NCI-H2081 (cell line): ENCODE data around the gene UNC13A.

Experiments
- DNase-seq, 2 experiments: peaks; one replicate each; lab custom pipeline; 2025; lab: John Stamatoyannopoulos, UW

Gene UNC13A

DNA sequence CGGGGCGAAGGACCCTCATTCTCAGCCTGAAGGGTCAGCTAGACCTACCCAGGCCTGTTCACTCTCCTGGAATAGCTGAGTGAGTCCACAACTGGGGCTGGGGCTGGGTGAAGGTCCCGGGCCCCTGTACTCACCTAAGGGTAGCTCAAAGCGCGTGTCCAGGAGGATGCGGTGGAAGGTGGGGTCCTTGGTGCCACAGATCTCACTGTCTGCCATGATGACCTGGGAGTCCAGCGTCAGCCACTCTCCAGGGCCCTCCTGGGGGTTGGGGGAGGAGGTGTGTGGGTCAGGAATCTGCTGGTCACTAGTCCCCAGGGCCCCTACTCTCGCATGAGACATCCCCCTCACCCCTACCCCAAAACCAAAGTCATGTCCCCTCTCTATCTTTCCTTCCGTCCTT lies 18.7 kb downstream of the UNC13A start:
- DNase-seq: no peak

DNA sequence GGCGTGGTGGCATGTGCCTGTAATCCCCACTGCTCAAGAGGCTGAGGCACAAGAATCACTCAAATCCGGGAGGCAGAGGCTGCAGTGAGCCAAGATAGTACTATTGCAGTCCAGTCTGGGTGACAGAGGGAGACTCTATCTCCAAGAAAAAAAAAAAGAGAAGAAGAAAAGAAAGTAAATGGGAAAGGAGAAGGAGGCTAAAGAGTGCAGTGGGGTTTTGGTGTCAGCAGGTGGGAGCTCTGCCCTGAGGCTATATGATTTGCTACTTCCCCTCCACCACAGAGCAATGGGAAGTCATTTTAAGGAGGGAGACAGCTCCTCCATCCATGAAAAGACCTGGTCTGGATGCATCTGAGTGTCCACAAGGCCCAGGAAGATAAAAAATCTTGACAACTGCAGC lies 23.1 kb downstream of the UNC13A start:
- no peak for DNase-seq

DNA sequence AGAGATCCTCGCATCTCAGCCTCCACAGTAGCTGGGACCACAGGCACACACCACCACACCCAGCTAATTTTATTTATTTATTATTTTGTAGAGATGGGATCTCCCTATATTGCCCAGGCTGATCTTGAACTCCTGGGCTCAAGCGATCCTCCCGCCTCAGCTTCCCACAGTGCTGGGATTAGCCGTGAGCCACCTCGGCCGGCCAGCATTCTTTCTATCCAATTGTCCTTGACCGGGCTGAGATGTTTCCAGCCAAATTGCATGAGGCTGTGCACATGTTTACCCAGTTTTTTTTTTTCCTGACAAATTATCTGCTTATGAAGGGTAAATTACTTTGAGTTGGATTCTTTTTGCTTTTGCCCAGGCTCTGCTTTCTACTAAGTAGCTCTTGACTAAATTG lies 28.2 kb downstream of the UNC13A start:
- no peak for DNase-seq

DNA sequence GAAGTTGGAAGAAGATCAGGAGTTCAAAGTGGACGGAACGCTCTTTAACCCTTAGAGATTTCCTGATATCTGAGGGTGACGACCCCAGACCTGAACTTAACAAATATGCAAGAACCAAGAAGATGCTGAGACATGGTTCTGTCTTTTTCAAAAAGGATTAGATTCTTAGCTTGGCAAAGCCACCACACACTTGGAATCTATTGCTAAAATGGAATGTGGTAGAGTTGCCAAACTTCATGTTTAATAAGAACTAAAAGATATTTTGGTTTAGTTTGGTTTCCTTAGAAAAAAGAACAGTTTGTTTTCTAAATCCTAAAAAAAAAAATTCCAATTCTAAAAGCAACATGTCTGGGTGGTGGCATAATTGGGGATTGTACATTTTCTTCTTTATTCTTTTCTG lies 29.5 kb downstream of the UNC13A start:
- no peak for DNase-seq

DNA sequence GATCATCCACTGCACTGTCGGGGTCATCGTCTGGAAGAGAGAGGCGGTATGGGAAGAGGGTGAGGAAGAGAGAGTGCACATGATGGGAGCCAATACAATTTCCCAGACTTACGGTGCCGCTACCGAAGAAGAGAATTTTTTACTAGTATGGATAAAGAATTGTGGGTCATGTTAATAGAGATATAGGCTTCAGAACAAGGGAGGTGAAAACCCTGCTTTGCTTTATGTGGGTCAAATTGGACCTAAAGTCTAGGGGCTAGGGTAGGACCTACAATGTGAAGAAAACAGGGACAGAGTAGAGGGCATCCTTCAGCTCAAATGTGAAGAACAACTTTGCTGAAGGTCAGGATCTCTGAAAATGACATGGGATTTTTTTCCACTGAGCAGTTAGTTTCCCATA lies 29.9 kb downstream of the UNC13A start:
- no peak for DNase-seq

DNA sequence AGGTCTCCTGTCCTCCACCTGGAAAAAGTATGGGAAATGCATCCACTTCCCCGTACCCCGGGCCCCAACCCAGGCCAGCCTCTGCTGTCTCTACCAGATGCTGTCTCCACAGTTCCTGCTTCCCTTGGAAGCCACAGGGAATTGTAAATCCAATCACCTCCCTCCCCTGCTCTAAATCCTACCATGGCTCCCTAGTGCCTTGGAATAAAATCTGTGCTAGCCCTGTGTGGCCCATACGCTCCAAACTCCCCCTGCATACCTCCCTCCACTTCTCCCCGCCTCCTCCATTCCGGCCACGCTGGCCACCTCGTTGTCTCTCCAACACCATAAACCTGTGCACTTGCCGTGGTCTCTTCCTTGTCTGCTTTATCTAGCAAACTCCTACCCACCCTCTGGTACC lies 31.2 kb downstream of the UNC13A start:
- no peak for DNase-seq

DNA sequence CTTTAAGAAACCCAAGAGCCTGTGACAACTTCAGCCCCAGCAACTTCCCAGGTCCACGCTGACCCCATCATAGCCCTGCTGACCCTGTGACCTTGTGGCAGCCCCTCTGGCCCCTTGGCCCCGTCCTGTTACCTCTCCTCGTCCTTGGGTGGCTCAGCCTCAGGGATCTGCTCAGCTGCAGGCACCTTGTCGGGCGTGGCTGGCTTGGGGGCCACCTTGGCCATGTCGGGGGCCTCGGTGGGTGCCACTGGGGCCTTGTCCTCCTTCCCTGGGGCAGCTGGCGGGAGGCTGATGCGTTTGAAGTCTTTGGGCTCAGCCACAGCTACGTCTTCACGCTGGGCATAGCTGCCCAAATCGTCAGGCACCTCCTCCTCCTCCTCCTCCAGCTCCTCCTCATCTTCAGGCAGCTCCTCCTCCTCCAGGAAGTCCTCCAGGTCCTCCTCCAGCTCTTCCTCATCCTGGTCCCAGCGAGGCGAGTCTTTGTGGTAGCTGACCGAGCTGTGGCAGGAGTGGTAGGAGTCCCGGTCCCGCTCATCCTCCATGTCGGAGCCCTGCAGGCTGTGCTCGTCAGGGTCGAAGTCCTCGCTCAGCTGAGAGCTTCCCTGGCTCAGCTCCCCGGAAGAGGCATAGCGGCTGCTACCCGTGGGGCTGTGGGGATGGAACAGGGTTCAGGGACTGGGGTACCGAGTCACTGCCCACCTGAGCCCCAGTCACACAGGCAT lies 32.2 kb downstream of the UNC13A start:
- DNase-seq: no peak

DNA sequence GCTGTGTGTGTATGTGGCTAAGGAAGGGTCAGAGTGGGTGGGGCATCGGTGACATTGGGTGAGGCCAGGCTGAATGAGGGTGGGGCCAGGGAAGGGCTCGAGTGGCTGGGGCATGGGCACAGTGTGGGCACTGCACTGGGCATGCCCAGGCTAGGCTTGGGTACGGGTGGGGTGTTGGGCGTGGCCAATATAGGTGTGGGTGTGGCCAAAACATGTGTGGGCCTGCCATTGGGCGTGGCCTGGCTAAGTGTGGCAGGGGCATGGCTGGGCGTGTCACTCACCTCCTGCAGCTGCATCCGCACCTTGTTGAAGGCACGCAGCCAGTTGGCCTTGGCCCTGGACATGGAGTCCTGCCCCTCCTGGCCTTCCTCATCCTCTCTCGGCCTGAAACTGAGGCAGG lies 33.2 kb downstream of the UNC13A start:
- DNase-seq: no peak

DNA sequence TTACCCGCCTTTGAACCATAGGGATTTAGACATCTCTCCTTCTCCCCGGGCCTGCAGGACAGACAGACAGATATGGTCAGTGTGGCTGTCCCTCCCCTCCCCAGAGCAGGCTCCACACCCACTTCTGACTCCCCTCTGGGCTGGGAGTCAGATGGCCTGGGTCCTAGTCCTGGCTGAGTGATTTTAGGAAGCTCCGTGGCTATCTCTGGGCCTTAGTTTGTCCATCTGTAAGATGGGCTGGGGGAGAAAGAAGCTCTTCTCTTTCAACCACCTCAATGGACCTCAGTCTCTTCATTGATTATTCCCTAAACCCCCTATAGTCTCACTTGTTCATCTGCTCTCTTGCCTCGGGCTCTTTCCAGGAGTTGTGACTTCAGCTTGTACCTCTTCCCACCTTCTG lies 35.5 kb downstream of the UNC13A start:
- no peak for DNase-seq

DNA sequence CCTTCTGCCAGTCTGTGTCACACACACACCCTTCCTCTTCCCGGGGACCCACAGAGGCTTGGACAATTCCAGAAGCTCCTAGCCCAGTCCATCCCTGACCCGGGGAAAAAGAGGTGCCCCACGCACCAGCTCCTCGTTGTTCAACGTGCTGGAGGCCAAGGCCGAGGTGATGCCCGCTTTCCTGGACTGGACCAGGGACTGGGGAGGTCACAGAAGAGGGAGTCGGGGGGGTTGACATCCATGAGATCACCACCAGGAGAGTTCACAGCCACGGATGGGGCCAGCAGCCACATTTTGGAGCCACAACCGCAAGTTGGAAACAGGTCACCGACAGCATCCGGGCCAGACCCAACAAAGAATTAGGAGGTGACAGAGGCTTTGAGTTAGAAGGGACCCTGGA lies 39.4 kb downstream of the UNC13A start:
- DNase-seq: no peak

DNA sequence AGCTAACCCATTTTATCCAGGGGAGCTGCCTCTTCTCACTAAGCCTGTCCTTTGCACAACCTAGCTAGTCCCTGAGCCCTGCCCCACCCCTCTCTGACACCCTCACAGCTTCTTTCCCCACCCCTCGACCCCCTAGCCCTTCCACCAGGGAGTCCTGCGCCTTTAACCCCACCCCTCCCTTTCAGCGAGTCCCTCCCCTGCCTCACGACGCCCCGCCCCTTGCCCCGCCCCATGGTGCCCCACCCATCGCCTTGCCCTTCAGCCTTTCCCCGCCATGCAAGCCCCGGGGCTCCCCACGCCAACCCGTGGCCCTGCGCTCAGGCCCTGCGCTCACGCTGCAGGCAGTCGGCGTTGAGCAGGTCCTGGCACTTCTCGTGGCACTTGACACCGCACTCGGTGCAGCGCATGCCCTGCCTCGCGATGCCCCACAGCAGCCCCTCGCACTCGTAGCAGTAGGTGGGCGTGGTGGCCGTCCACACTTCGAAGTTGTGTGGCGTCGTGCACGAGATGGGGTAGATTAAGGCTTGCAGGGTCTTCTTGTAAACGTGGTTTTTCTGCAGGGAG lies 40.0 kb downstream of the UNC13A start:
- DNase-seq: no peak

DNA sequence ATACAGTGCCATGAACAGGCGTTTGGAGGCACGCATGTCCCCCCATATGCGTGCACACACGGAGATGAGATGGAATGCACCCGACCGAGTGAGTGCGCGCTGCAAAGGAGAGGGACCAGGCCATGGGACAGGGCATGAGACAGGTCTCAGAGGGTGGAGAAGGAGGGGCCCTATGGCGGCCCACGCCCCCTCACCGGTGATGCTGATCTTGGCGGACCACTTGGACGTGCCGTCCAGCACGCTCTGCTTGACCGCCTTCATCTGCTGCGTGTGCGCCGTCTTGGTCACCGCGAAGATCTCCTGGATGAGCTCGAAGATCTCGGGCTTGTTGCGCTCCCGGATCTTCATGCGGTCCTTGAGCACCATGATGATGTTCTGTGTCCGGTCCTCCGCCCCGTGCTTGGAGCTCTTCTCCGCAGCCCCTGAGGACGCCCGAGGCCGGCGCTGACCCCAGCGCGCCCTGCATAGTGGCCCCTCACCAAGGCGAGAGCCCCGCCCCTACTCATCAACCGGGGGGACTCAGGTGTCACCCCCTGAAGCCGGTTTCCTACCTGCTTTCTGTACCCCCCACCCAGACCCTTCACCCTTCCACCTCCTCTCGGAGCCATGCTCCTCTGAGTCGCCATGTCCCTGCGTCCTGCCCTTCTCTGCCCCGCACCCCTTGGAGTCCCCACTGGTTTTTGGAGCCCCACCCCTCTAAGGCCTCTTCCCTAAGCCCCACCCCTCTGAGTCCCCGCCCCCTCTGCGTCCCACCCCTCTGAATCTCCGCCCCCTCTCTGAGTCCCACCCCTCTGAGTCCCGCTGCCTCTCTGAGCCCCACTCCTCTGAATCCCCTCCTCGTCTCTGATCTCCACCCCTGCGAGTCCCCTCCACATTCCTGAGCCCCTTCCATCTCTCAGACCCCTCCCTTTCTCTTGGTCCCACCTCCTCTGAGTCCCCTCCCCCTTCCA lies 40.8 kb downstream of the UNC13A start:
- no peak for DNase-seq

DNA sequence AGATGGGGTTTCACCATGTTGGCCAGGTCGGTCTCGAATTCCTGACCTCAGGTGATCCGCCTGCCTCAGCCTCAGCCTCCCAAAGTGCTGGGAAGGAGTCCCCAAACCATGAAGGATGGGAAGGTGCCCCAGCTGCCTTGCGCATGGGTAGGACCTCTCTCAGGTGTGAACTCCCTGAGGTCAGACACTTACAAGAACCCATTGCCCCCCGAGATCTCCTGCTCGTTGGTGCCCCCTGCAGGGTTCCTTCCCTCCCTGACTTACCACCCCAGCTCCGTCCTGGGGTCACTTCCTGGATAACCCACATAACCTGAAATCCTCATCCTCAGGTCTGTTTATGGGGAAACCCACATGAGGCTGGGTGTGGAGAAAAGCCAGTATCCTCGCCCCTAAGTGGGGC lies 41.7 kb downstream of the UNC13A start:
- no peak for DNase-seq

DNA sequence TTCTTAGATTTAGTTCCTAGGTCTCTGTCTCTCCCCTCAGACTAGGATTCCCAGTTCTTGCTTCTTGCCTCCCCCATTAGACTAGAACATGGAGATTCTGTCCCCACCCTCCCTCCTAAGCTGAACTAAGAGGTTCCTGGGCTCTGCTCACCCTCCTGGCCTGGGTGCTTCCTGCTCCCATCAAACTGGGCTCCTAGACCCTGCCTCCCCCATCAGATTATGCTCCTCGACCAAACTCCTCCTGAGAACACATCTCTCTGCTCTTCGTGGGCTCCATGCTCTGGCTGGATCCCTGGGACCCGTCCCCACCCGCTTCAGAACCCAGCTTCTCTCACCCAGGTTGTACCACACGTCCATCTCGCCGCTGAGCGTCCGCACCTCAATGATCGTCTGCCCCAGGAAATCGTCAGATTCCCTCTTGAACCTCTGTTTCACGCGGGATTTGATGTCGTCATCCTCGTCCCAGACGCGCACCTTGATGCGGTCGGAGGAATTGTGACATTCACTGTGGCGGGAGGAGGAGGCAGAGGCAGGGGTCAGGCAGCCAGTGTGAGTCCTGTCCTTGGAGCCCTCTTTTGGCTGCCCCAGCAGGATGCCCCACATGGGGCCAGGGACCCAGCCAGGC lies 42.7 kb downstream of the UNC13A start:
- DNase-seq: no peak

DNA sequence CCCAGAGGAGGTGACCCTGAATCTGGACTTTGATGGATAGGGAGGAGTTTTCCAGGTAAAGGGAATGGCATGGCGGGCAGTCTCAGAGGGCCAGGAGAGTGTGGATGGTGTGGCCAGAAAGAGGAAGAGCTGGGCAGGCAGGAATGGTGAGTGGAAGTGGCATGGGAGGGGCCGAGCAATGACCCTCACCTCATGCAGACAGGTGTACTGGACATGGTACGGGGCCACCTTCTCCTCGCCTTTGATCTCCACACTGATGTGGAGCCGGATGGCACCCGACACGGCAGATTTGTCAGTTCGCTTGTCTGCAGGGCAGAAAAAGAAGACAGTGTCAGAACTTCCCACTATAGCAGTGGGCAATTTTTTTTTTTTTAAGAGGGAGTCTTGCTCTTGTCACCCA lies 45.5 kb downstream of the UNC13A start:
- no peak for DNase-seq

DNA sequence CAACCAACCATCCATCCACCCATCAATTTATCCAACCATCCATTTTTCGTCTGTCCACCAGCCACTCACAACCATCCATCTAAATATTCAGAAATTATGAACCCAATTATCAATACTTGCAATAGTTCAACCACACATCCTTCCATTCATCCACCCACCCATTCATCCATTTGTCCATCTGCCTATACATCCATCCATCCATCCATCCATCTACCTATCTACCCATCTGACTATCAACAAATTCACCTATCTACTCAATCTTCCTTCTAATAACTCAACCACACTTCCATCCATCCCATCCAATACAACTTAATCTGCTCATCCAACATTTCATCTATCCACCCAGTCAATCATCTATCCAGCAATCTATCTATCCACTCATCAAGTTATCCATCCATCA lies 46.3 kb downstream of the UNC13A start:
- no peak for DNase-seq

DNA sequence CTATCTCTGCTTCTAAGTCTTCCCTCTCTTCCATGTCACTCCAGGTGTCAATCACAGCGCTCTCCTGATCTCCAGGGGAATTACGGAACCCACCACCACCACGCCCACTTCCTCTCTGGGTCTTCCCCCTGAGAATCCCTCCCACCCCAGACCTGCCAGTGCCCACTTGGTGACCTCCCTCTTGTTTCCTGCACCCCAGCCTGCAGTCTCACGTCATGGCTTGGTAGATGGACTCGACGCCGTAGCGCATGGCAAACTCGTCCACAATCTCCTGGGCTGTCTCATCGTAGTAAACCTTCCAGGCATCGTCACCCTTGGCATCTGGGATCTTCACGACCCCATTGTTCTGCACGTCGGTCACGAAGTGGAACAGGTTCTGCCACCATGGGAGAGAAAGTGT lies 47.0 kb downstream of the UNC13A start:
- DNase-seq: no peak

DNA sequence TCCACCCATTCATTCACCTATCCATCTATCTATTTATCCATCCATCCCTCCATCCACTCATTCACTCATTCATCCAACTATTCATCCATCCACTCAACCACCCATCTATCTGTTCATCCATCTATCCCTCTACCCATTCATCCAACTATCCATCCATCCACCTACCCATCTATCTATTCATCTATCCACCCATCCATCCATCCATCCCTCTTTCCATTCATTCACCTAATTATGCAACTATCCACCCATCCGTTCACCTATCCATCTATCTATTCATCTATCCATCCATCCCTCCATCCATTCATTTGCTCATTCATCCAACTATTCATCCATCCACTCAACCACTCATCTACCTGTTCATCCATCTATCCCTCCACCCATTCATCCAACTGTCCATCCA lies 54.5 kb downstream of the UNC13A start:
- no peak for DNase-seq

DNA sequence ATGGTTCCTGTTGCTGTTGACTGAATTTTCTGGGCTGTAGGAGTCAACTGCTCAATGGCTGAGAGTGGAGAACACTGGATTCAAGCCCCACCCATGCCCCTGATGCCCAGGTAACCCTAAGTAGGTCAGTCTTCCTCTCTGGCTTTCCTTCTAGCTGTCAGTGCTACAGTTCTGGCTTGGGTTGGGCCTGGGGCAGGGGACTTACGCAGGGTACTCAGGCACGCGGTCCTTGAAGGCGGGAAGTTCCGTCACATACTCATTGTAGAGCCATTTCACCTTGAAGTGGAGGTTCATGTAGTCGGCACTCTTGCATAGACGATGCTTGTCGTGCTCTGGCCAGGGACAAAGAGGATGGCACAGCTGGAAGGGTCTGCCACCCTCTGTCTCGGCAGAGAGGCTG lies 55.6 kb downstream of the UNC13A start:
- no peak for DNase-seq

DNA sequence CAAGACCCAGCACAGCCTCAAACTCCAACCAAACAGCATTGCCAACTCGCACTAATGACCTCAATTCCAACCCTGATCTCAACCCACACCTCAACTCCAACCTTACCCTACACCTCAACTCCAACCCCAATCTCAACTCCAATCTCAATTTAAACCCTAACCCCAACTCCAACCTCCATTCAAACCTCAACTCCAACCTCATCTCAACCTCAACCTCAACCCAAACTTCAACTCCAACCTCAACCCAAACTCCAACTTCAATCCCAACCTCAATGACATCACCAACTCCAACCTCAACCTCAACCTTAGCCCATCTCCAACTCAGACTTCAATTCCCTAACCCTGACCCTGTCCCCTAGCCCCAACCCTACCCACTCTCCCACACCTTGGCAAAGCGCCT lies 58.4 kb downstream of the UNC13A start:
- no peak for DNase-seq

DNA sequence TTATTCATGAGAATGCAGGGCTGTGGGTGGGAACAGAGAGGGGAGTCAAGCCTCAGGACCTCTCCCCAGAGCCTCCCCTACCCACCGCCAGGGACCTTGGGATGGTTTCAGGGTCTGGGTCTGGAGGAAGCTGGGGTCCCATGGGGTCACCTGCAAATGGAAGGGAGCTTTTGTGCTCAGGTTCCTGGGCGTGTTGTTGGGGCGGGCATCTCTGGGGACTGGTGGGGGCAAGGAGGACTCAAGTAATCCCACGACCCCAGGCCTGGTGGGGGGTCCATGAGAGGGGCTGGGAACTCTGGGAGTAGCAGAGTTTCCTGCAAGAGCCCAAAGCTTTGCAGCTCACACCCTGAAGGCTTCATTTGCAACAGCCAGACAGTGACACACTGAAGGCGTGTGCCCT lies 60.2 kb downstream of the UNC13A start:
- DNase-seq: no peak

DNA sequence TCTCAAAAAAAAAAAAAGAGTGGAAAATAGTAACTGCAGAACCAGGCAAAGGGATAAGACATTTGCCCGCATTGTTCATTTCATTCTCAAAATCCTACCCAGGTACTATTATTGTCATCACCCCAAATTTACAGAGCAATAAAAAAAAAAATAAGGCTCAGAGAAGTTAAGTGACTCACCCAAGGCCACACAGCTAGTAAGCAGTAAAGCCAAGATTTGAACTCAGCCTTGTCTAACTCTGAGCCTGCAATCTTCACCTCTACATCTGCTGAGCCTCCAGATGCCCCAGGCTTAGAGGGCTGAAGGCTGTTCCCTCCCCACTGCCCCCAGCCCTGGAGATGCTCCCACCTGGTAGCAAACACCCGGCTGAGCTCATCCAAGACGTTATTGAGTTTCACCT lies 61.0 kb downstream of the UNC13A start:
- no peak for DNase-seq
